Hematopoietic multipotent progenitor cell treated with erythropoietin and hydrocortisone succinate and interleukin-3 and kit ligand, for 6 days (in vitro differentiated cells): ENCODE measurements around the gene GPR183.

Source experiments
- DNase-seq: peaks from one replicate; pipeline ENCODE4 v3.0.0-alpha.2; 2015

Gene GPR183

DNA sequence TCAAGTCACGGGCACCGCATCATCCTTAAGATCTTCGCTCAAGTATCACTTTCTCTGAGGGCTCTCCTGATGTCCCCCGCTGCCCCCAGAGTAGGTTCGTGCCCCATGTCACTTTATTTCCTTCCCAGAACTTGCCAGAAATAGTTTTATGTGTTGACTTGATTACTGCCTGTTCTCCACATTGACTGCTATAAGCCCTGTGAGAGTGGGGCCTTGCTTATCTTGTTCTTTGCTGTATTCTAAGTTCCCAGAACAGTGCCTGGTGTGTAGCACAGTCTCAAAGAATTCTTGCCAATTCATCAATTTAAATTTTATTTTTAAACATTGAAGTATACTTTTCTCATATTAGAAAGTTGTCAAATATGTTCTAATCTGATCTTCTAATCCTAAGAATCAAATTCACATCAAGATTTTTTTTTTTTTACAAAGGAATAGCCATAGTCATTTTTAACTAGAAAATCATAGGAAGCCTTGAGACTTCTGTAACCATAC is 32.1 kb upstream of the GPR183 start:
- no peak for DNase-seq

DNA sequence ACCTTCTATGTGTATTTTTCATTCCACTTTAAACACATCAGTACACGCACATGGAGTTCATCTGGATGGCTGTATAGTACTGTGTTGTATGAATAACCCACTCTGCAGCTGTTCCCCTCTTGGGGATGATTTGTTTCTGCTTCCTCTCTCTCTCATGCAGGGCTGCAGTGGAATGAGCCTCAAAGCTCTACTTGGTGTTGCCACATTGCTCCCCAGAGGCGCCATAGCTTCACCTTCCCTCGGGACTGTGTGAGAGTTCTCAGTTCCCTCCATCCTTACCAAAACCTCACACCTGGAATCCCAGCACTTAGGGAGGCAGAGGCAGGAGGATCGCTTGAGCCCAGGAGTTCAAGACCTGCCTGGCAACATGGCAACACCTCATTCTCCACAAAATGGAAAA is 28.4 kb upstream of the GPR183 start:
- no peak for DNase-seq

DNA sequence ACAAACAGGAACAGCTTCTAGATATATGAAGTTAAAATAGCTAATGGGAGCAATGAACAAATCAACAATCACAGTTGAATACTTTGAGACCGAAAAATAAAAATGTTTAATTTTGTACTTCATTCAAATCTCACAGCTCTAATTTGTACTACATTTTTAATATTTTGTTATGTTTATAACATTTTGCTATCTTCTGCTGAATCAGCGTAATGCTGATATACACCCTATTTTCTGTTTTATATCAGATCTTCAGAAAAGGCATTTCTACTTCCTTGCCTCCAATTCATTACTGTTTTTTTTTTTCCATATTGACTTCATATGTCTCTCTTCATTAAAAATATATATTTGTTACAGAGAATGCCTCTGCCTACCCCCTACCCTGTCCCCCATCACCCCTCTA is 27.9 kb upstream of the GPR183 start:
- no peak for DNase-seq

DNA sequence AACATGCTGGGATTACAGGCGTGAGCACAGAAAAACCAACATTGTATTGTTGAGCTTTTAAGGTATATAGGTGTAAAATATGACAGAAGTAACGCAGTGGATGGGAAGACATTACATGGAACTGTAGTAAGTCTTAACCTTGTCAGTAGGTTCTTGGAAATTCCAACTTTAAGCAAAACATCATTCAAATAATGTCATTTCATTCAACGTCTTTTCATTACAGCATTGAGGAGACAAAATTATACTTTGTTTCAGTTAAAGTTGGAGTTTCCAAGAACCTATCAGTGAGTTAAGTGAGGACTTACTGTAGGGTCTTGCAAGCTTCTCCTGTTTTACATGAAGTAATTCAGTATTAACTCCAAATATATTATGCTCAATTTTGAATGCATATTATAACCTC is 27.0 kb upstream of the GPR183 start:
- DNase-seq = no peak

DNA sequence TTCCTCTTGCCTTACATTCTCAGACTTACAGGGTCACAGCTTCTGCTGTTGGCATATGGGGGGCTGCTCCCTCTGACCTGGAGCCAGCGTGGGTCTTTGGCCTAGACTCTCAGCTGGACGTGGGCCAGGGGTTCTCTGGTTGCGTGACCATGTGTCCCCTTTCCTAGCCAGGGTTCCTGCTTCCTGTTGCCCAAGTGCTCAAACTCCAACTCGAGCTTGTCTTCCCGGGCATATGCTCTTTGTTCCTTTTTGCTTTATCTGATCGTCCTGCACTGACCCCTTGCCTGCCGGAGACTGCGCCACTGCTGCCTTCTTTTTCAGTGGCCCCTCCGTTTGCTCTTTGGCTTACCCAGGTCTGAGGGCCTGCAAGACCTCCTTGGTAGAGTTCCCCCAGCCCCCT is 25.3 kb upstream of the GPR183 start:
- no peak for DNase-seq

DNA sequence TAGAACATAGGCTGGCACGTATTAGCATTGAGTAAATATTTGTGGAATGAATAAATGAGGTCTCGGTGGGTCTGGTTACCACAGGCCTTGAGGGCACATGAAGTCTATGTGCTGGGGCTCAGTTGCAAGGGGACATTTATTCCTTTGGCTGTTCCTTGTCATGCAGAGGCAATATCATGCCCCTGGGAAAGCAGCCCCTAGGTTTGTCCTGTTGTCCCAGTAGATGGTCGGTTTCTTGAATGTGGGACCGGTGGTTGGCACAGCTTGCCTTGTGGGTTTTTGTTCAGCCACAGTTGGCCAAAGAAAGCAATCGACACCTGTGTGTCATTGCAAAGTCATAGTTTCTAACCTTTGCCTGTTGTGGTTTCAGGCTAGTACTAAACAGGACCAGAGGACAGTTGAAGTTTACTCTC is 24.7 kb upstream of the GPR183 start:
- DNase-seq = no peak

DNA sequence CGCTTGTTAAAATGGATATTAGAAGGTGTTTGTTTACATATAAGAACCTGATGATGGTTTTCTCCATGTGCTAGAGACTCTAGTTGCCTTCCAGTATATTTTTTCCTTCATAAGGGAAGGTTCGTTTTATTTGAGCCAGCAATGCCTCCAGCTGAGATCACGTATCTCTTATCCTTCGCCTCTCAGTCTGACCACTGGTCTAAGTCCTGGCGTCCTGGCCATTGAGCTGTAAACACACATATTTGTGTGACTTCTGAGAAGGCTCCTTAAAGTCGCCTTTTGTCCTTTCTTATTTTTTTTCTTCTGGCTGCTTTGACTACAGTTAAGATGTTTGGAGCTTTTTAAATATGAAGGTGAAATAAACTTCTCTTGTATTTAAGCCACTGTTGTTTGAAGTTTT is 23.7 kb upstream of the GPR183 start:
- DNase-seq = no peak

DNA sequence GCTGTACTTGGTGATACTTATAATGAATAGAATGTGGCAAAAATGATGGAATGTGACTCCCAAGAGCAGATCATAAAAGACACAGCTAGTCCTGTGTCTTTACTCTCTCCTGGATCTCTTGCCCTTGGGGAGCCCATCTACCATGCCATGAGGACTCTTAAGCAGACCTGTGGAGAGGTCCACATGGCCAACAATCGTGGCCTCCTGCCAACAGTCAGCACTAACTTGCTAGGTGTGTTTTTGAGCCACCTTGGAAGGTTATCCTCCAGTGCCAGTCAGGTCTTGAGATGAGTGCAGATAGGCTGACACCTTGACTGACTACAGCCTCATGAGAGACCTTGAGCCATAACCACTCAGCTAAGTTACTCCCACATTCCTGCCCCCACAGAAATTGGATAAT is 22.3 kb upstream of the GPR183 start:
- no peak for DNase-seq

DNA sequence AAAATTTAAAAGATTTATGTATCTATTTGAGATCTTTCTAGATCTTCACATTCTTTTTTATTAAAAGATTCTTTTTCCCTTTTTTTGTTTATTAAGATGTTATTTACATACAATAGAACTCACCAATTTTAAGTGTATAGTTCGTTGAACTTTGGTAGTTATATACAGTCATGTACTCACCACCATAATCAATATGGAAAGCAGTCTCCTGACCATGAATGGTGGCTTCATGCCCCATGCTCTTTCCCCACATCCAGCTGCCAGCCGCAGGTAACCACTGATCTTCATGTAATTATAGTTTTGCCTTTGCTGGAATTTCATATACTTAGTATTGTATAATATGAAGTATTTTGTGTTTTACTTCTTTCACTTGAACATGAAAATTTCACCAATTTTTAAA is 20.6 kb upstream of the GPR183 start:
- DNase-seq = no peak

DNA sequence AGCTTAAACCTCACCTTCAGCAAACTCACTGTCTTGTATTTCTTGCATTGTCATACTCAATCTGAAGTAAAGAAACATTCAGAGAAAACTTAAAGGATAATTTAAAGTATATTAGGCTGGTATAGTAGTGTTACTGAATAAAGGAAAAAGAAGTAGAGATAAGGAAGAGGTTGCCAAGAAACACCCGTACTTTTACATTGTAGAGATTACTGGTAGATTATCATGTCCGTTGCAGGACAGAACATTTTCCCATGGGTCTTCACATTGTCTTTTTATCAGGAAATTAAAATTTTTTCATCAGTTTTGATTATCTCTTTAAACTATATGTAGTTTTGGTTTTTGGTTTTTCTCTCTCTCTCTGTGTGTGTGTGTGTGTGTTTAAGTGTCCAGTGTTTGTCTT is 19.9 kb upstream of the GPR183 start:
- peak; percentile 64 for DNase-seq

DNA sequence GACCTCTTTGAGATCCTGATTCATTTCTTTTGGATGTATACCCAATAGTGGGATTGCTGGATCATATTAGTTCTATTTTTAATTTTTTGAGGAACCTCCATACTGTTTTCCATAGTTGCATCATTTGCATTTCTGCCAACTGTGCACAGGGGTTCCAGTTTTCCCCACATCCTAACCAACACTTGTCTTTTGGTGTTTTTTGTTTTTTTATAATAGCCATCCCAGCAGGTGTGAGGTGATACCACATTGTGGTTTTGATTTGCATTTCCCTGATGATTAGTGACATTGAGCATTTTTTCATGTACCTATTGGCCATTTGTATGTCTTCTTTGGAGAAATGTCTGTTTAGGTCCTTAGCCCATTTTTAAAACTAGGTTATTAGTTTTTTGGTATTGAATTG is 18.8 kb upstream of the GPR183 start:
- DNase-seq = no peak

DNA sequence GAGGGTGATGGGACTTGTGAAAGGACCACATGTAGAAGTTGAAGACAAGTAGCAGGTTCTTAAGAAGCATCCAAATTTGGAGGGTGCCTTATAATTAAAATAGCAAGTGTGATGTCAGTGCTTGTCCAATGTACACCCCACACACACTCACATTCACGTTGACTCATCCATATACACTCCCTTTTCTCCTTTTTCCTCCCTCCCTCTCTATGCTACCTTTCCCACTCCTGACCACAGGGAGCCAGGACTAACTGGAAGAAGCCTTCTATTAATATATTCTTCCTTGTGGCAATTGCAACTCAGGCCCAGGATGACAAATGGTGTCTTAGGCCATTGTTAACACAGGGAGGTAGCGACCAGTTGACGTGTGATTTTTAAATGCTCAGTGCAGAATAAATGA is 16.3 kb upstream of the GPR183 start:
- DNase-seq = no peak

DNA sequence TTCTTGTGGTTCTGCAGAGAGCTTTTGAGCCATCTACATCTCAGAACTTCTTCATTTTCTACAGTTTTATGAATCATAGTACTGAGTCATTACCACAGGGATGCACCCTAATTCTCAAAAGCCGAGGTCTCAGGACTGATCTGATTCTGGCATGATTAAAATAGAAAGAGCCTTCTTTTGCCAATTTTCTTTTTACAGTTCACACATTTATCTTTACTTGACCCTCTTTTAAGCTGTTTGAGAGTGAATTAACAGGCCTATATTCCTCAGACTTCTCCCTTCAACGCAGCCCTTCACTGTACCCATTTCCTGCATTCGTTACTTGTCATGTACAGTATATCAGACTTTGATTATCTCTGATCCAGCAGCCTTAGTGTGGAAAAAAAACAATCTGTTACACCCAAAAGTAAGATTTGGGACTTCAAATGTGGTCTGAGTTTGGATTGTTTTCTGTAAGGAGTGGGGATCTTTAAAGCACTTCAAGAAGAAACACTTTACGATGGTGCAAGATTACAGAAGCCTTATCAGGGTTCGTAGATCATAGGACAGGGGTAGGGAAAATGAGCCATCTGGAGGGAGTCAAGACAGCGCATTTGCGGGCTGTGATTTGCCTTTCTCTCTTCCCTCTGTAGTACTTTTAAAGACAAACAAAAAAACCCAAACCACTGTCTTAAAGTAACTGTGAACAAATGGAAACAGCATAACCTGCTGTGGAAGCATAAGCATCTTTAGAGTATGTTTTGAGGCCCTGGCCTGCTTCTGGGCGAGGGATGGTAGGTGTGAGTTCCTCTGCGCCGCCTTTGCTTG is 15.3 kb upstream of the GPR183 start:
- peak; percentile 76 for DNase-seq

DNA sequence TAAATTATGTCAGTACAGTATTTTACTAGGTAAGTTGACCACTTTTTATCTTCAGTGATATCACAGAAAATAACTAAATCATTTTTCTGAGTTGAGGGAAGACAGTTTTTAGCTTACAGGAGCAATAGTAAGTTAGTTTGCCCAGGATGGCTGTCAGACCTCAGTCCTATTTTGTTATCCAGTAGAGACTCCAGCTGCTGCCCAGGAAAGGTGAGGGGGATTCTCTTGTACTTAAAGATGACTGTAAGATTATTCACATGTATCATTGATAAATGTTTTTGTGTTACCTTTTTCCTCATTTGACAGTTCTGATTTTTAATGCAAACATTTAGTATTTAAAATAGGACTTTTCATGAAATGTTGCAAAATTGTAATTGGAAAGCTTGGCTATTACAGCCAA is 14.5 kb upstream of the GPR183 start:
- DNase-seq = no peak

DNA sequence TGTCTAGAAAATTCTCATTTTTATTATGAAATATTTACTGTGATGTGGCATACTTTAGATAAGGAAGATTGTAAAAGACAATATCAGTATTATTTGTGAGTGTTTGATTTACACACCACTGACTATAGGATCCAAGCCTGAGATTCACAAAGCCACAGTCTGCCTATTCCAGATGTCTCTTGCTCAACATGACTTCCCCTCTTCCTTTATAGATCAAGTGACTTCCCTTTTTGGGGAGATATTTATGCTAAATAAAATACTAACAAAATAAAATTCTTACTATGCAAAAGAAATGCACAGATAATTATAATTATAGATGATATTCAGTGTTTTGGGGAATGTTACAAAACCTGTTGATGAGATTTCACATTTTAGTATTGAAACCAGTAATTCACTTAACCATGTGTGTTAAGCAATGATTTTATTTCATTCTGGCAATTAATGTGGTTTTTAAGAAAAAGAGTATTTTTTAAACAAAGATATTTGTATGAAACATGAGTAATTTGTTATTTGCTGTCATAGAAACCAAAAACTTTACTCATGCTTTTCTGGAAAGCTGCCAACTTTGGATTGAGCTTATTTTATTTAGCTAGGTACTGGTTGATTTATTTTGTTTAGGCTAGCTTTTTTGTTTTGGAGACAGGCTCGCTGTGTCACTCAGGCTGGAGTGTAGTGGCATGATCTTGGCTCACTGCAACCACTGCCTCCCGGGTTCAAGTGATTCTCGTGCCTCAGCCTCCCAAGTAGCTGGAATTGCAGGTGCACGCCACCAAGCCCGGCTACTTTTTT is 13.7 kb upstream of the GPR183 start:
- DNase-seq = peak; percentile 69

DNA sequence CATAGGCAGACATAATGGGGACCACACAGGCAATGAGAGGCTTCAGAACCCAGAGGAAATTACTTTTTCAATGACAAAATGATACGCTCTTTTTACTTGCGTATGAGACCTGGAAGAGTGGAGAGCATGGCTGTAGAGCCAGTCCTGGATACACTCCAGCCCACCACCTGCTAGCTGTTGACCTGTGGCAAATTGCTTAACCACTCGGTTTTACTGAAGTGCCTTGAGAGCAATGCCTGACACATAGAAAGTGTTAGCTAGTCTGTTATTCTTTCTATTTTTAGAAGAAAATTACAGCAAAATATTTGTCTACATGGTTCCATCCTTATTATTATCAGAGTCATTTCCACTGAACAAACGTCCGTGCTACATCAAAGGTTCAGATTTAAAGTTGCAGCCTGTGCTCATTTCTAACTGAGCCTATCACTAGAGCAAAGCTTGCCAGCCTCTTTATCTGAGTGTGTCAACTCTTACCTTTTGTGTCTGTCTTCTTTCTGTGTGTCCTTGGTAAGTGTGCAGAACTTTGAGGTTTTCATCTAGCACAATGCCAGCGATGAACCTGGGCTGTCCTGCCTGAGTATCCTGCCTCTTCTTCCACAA is 9.6 kb upstream of the GPR183 start:
- no peak for DNase-seq

DNA sequence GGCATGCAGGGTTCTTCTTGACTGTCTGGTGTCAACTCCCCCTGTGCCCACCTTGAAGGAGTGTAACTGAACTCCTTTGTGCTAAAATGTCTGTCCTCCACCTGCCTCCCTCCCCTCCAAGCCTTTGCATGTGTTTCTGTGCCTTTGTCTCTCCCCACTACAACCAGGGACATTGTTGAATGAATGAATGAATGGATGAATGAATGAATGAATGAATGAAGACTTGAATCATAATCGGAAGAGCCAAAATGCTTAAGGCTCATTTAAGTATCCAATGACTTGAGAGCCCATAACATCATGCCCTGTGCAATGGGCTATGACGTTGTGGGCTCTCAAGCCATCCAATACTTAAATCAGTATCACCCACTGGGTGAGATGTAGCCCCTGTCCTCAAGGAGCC is 9.0 kb upstream of the GPR183 start:
- no peak for DNase-seq

DNA sequence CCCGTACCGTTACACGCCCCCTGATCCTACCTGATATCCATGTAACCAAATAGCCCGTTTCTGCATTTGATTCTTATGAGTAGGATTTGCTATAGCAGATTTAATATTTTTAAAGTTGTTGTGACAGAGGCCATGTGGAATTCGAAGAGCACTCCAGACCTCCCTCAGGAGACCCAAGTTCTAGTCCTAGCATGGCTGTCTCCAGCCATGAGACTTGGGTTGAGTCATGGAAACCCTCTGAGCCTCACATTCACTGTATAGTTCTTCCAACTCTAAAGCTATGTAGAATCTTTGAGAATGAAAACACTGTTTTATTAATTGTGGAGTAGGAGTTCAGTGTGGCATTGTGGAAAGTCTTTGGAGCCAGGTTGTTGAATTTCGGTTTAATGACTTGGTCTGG is 8.0 kb upstream of the GPR183 start:
- no peak for DNase-seq

DNA sequence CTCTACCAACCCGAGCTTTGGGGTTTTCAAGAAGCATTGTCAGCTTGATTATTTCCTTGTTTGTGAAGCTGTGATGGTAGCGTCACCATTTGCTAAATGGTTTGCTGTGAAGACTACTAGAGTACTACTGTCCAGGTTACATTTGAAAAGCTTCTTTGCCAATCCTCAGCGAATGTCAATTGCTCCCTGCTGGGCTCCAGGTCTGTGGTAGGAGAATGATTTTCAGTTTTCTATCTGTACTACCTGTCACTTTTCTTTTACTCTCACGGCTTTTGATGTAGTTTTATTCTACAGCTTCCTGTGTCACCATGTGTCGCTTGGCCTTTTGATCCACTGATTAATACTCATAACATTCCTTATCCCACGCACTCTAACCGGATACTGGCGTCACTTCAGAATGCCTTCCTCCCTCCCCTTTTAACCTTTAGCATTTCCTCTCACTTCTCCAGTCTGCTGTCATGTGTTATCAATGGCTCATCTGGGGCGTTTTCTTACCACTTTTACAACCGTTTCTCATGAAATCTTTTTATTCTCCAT is 7.5 kb upstream of the GPR183 start:
- no peak for DNase-seq

DNA sequence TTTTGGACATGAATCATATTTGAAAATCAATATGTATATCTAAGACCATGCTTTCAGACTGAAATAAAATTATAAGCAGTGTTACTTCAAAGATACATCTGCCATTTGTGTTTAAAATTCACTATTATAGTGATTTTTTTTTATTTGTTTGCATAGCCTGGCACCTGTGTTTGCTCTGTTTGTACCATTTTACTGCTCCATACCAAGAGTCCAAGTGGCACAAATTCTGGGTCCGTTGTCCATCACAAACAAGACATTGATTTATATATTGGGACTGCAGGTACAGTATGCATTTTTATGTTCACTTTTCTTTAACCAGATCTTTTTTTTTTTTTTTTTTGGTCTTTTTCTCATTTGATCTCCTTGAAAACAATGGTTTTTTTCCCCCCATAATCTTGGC is 6.7 kb upstream of the GPR183 start:
- DNase-seq = no peak

DNA sequence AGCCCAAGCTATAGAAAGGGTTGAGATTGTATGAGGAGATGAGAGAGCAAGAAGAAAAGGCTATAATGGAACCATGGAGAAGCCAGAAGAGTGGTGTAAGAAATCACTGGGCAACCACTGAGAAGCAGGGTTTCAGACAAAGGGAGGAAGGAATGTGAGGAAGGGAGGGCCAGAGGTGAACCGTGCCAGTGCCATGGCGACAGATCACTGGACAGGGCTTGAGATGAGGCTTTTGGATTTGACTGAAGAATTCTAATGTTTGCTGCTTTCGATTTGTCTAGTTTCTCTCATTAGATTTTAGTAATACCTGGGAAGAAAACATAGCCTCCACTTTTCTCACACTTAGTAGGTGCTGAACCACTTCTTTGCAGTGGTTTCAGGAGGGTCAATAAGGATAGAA is 6.3 kb upstream of the GPR183 start:
- DNase-seq = no peak

DNA sequence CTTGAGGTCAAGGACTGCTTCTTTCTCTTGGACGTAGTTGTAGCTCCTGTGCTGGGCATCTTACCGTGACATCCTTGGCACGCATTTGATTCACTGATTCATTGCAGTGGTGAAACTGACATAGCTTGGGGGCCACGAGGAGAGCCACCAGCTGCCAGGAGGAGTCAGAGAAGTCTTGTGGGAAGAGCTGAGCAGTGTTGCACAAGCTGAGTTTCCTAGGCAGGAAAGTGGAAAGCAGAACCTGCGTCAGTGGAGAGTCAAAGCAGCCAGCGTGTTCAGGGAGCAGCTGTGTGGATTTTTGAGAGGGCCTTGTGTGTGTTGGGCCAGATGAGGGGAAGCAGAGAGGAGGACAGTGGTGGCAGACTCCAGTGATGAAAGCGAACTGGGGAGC is 5.3 kb upstream of the GPR183 start:
- DNase-seq = peak; percentile 58

DNA sequence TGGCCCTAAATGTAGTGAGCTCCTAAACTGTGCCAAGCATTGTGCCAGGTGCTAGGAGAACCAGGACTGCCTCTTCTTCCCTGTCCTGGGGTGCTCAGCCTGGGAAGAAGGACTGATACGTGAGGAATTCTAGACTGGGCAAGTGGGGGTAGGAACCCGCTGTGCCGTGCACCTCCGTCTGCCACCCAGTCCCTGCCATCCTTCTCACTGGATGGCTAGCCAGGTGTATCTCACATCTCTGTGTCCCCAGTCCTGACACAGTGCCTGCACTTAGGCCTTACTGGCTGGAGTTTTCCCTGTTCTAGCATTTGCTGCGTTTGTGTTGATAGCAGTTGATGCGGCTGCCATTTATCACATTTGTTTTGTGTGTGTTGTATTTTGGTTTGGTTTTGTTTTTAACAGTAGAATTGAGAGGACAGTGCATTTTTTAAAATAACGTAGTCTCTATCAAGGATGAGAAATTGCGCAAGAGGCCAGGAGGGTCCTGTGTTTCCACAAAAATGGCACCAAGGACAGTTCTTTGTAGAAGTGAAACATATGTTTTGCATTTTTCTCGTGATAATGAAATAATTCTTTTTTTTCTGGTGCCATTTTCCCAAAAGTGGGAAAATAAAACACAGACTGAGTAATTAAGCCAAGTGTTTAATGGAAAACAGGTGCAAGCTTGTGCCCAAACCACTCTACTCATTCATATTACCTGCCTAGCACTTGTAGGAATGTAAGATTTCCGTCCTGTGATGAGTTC is 4.7 kb upstream of the GPR183 start:
- no peak for DNase-seq
